Heart left ventricle (tissue), 16 donors: Measurements from ENCODE around the gene DIAPH2. TPM values are rescaled to one million over a fixed set of nuclear protein-coding genes. Genes with fewer than 3 reads are reported as not detected.

Experiments
- ATAC-seq, 4 donors: fragments of 200-7000 bp; cut with Tn5 transposase; one replicate each; pipeline ENCODE4 v1.9.1; 2020 to 2022; ENCODE audit warnings: moderate library complexity in 4 of 4, mild to moderate bottlenecking in 3 of 4, moderate number of reproducible peaks in 1 of 4
- DNase-seq, 5 donors: peaks; one replicate each; pipeline ENCODE4 v3.0.0-alpha.2; 2020
- H3K27ac ChIP-seq, 12 donors: fragments of 200-600 bp; sonication (generic) in 4 of 12; one replicate each; pipeline versions ENCODE4 v1.5.0 to v1.8.0; 2016 to 2022; ENCODE audit warnings: mild to moderate bottlenecking in 2 of 12
- H3K27me3 ChIP-seq, 9 donors: fragments of 200-600 bp; sonication (generic) in 2 of 9; one replicate each; pipeline versions ENCODE4 v1.5.1 to v1.8.0; 2016 to 2022; ENCODE audit warnings: mild to moderate bottlenecking in 3 of 9
- H3K36me3 ChIP-seq, 9 donors: fragments of 200-600 bp; sonication (generic) in 2 of 9; one replicate each; pipeline versions ENCODE4 v1.5.0 to v1.8.0; 2018 to 2022; ENCODE audit warnings: mild to moderate bottlenecking in 2 of 9
- H3K4me1 ChIP-seq, 12 donors: fragments of 200-600 bp; sonication (generic) in 4 of 12; one replicate each; pipeline versions ENCODE4 v1.5.0 to v1.8.0; 2016 to 2022; ENCODE audit warnings: mild to moderate bottlenecking in 3 of 12
- H3K4me3 ChIP-seq, 12 donors: fragments of 200-600 bp; sonication (generic) in 4 of 12; one replicate each; pipeline versions ENCODE4 v1.5.0 to v1.8.0; 2017 to 2022; ENCODE audit warnings: mild to moderate bottlenecking in 9 of 12, moderate library complexity in 4 of 12
- H3K9me3 ChIP-seq, 12 donors: fragments of 200-600 bp; sonication (generic) in 4 of 12; one replicate each; pipeline versions ENCODE4 v1.5.0 to v1.8.0; 2016 to 2022; ENCODE audit warnings: mild to moderate bottlenecking in 1 of 12
- CTCF ChIP-seq, 12 donors: fragments of 200-600 bp; sonication (generic) in 4 of 12; IDR thresholded peaks; one replicate each; pipeline versions ENCODE4 v1.5.0 to v1.8.0; 2018 to 2022; ENCODE audit warnings: antibody characterized with exemption in 12 of 12, mild to moderate bottlenecking in 5 of 12
- POLR2A ChIP-seq, 2 donors: fragments of 450-650 bp; IDR thresholded peaks; one replicate each; pipeline ENCODE4 v1.6.1; 2017; ENCODE audit warnings: antibody characterized with exemption in 2 of 2, mild to moderate bottlenecking in 2 of 2, moderate library complexity in 2 of 2
- WGBS, 4 donors: extraction: QIAGEN DNeasy Blood & Tissue Kit in 2 of 4; methylation state at CpG; one replicate each; pipeline versions ENCODE4 v1.1.5 to v1.1.7; 2013 to 2018; 5-methylcytosine and 5-hydroxymethylcytosine counted together
- intact Hi-C, 10 donors: fragments of 100-400 bp; cut with DNase I; formaldehyde crosslinking; loops; one replicate each; pipeline versions ENCODE4 v1.11.1 to v1.14.2; 2022
- polyA plus RNA-seq, 2 donors: library from polyadenylated mRNA; stranded (reverse); fragments of 200-250 nt; gene quantifications; one replicate each; pipeline ENCODE4 v1.2.3, GENCODE V29; 2013
- total RNA-seq, 9 donors: library from RNA; depleted of rRNA in 2 of 9; stranded (reverse); fragments of >200 nt in 2 of 9; fragmentation: NEBNext Ultra II Directional in 3 of 9; extraction: Animal tissue kit (Norgen Biotek cat#: 25700) in 3 of 9; gene quantifications; one replicate each; pipeline versions ENCODE4 v1.1.0 to v1.2.4, GENCODE V29; 2016 to 2023
- donor health status: ischemic (EF 13 %, LVEDD 7.1; RV severe dilation, severe dysfunction).
- donor health status: healthy with polysubstance abuse.
- donor health status: DM: no; HTN: yes; CAD: no.
- donor health status: DM: no; HTN: no; CAD: no.
- donor health status: ischemic (EF 25% LVEDD 6.9; RV normal size, moderate dysfunction).
- donor health status: ischemic (EF 25% LVEDD 5.7; RV mildly dilated, moderate dysfunction).
- donor health status: healthy.
- donor health status: DM: yes; HTN: yes; CAD: no.
- donor health status: ischemic (EF 35%, LVEDD 5.7; RV mildly dilated, moderate dysfunction).
- donor health status: nonischemic (EF 11% LVEDD 7.7; RV severe dilation, severe dysfunction).
- donor health status: DM: yes; HTN: yes; CAD: no.
- donor health status: PGD.
- donor health status: ischemic (EF 29% LVEDD 5.4; RV normal size, mild dysfunction).
- donor health status: nonischemic (EF 23%, LVEDD 6.1; RV moderate dilation, normal function).

DIAPH2 gene
- total and polyA plus RNA-seq, 11 donors, result 3.7 to 18.8 (median 12.3) TPM

DNA sequence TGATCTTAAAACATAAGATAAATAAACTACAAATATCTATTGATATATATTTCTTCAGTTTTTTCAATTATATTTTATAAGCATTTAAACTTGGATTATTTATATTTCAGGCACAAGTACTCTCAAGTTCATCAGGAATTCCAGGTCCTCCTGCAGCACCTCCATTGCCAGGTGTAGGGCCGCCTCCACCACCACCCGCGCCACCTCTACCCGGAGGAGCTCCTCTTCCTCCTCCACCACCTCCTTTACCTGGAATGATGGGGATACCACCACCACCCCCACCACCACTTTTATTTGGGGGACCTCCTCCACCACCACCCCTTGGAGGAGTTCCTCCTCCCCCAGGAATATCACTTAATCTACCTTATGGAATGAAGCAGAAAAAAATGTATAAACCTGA is 273.1 kb downstream of the DIAPH2 start:
- TF ChIP-seq POLR2A (IDR thresholded peaks at IDR 0.05) (no peak), CTCF (IDR thresholded peaks at IDR 0.05) (no peak)
- Histone ChIP-seq H3K4me1 (no peaks in the 10 kb centered on the region), H3K27me3 (no peaks in the 10 kb centered on the region), H3K36me3 (peaks cover 0 to 30% (median 3%) of the 10 kb centered on the region in 9 donors), H3K27ac (no peak overlapping the region), H3K9me3 (peaks cover 0 to 24% (median 10%) of the 10 kb centered on the region in 12 donors), H3K4me3 (no peak overlapping the region)
- WGBS, 4 donors, result 93 to 99% (median 96%) methylated on average over 4 of the region's 4 CpGs
- ATAC-seq (no peak), DNase-seq (no peak)
- intact Hi-C loops, result no loop called here

DNA sequence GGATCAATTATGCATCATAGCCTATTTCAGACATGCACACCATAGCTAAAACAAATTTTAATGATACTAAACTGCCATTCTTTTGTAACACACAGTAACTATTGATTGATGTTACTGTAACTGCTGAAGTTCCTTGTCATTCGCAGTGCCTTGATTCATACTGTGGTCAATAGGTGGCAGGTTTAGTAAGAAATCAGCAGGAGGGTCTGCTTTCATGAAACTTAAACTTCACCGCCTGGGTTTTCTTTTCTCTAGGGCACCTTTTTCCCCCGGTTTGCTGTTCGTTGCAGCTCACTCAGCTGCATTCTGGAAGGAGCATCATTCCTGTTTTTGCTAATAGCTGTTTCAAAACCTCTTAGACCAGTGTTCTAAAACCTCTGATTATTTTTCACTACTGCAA is 287.2 kb downstream of the DIAPH2 start:
- Histone ChIP-seq H3K4me3 (no peak overlapping the region), H3K36me3 (no peaks in the 10 kb centered on the region), H3K9me3 (peaks cover 0 to 8% (median 0%) of the 10 kb centered on the region in 12 donors), H3K4me1 (no peaks in the 10 kb centered on the region), H3K27ac (no peak overlapping the region), H3K27me3 (no peaks in the 10 kb centered on the region)
- 49 to 80% (median 58%) methylated on average over 4 of the region's 4 CpGs for WGBS, 4 donors
- no peak for ATAC-seq
- DNase-seq, result no peak
- TF ChIP-seq CTCF (IDR thresholded peaks at IDR 0.05), result no peak
- TF ChIP-seq POLR2A (IDR thresholded peaks at IDR 0.05), result no peak
- intact Hi-C loops, result no loop called here

DNA sequence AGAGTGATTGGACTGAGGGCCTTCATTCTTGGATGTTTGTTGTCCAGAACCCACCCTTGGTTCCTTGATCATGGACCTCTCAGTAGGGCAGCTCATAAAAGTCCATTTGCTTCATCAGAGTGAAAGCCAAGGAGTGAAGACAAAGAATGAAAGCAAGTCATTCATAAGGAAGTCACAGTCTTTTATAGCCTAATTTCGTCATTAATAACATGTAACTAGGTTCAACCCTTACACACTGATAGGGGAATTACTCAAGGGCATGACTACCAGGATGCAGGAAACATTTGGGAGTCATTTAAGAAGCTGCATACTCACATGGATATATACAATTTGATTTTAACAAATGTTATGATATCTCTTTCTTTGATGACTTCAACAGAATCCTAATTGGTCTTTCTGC is 294.3 kb downstream of the DIAPH2 start:
- TF ChIP-seq CTCF (IDR thresholded peaks at IDR 0.05) (no peak), POLR2A (IDR thresholded peaks at IDR 0.05) (no peak)
- H3K27me3 ChIP-seq, result no peaks in the 10 kb centered on the region
- no peak for ATAC-seq
- H3K9me3 ChIP-seq, result no peaks in the 10 kb centered on the region
- no peak overlapping the region for H3K27ac ChIP-seq
- intact Hi-C loops, result no loop called here
- no peak for DNase-seq
- no peak overlapping the region for H3K4me3 ChIP-seq
- 43 to 86% (median 67%) methylated on average over 1 of the region's 1 CpG for WGBS, 4 donors
- peaks cover 0 to 10% (median 0%) of the 10 kb centered on the region in 12 donors for H3K4me1 ChIP-seq
- H3K36me3 ChIP-seq, result no peaks in the 10 kb centered on the region

DNA sequence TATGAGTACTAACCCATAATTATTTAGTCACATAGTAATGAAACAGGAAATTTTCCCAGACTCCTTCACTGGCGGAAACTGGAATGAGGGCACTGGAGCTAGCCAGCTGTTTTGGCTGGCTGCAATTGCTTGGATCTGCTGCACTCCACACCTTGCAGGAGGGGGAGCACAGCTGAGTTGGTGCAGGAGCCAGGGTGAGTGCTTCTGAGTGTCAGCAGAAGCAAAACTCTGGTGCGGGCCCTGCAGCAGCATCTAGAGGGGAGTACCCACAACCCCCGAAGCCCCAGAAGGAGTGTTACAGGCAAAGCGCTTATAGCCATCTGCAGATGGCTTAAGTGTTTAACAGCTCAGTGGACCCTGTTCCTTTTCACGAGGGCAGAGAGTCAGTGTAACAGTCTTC is 295.1 kb downstream of the DIAPH2 start:
- no peaks in the 10 kb centered on the region for H3K27me3 ChIP-seq
- DNase-seq (peak in 2 of 5 donors; percentile 3 to 11), ATAC-seq (peak in 2 of 4 donors; percentile 53 to 54)
- intact Hi-C loops, result no loop called here
- H3K27ac ChIP-seq, result no peak overlapping the region
- peaks cover 0 to 10% (median 0%) of the 10 kb centered on the region in 12 donors for H3K4me1 ChIP-seq
- no peaks in the 10 kb centered on the region for H3K36me3 ChIP-seq
- no peaks in the 10 kb centered on the region for H3K9me3 ChIP-seq
- 39 to 50% (median 47%) methylated on average over 5 of the region's 5 CpGs for WGBS, 4 donors
- no peak overlapping the region for H3K4me3 ChIP-seq
- TF ChIP-seq POLR2A (IDR thresholded peaks at IDR 0.05) (no peak), CTCF (IDR thresholded peaks at IDR 0.05) (no peak)
